ENCODE measurements around the gene PPP1R12A.
"Not testable (repeated sequence)": the region's sequence is repeated elsewhere in the genome, so short reads cannot be mapped to it uniquely, and the experiment has no call there.

PPP1R12A gene

DNA sequence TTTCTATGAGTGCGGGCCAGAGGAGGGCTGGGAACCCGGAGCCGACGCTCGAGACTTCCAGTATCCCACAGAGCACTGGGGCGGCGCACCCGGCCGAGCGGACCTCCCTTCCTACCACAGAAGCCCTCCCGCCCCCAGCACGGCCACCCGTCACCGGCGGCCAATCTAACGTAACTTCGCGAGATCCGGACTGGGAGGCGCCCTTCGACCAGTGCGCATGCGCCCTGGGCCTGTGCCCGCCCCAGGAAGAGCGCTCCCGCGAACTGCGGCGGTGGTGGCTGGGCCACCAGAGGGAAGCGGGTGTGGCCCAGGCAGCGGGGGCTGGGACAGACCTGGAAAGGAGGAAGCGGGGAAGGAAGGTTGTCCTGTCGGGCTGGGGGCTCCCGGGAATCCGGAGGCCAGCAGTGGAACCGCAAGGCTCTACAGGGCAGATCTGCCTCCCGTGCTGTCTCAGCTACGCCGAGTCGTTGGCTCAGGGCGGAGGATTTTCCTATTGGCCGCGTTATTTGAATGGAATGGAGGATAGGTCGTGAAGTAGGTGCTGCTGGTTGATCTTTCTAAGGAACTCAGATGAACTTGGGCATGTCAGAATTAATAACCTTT lies at the start of gene PPP1R12A:
Gene PPP1R12A (minus strand): TSS at position 77 of the 603 bp plus-strand sequence. CDS start 166 bp downstream, outside the sequence.
- peak; percentile 99 for DNase-seq

DNA sequence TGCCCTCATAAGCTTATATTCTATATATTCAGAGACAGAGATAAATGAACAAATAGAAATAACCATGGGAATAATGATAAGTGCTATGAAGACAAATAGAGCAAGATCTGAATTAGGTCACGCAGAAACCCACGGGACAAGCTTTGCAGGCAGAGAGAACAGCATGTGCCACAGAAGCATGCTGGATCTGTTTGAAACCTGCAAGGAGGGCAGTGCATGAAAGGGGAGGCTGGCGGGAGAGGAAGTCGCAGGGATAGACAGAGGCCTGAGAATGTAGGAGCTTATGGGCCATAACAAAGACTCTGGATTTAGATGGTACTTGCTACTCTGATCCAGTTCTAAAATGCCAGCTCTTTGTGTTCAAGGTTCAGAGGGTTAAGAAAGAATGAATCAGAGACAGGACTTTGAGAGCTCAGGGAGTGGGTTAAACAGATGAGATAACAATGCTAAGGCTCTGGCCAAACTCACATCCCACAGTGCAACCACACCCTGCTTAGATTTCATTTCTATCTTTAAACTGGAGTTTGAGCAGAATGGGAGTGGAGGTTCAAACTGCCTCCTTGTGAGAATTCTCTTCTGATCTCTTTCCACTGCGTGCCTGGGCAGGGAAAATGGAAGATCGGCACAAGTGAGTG lies 49.2 kb upstream of the PPP1R12A start:
- peak; percentile 67 for DNase-seq

DNA sequence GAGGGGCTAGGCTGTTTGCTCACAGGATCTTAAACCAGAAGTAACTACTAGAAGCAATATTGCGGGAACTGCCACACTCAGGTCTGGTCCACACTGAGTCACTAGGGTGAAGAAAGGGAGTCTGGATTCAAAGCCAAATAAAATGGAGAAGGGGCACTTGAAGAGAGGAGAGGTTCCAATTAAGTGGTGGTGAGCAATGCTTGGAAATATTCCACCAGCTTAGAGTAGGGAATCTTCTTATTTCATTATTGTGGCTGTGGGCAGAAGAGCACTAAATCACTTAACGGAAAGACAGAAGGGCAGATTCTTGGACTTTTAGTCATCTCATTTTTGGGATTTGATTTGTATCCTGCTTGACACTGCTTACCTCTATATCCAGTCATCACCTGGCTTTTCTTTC lies 48.6 kb upstream of the PPP1R12A start:
- peak; percentile 99 for DNase-seq

DNA sequence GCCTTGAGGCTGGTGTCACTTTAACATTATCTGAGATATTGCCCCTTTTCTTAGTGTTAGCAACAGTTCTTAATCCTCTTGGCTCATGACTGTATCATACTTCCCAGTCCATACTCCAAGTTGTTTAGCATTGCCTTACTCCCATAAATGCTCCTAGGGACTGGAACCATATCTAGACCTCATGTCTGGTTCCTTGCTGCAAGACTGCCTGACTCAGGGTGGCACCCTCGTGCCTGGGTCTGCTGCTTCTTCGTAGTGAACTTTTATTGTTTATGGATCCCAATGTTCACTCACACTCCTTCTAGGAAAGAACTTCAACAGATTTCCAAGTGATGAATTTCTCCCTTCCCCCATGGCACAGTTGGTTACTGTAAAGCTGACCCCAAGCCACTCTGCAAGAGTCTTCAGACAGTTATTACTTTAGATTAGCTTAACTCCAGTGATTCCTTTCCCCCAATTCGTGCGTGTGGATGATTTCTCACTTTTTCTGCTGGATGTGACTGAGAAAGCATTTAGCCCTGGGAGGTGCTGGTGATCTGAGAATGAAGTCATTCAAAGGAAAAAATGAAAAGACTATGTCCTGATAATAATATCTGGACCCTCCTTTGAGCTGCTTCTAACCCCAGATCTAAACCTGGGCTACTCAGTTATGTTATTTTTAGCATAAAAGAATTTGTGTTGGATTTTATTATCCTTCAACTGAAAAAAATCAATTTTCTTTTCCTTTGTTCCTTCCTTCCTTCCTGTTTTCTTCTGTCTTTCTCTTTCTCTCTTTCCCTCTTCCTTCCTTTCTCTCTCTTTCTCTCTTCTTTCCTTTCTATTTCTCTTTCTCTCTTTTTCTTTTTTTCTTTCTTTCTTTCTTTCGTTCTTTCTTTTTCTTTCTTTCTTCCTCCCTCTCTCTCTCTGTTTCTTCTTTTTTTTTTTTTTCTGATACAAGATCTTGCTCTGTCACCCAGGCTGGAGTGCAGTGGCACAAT lies 47.5 kb upstream of the PPP1R12A start:
- peak; percentile 71 for DNase-seq

DNA sequence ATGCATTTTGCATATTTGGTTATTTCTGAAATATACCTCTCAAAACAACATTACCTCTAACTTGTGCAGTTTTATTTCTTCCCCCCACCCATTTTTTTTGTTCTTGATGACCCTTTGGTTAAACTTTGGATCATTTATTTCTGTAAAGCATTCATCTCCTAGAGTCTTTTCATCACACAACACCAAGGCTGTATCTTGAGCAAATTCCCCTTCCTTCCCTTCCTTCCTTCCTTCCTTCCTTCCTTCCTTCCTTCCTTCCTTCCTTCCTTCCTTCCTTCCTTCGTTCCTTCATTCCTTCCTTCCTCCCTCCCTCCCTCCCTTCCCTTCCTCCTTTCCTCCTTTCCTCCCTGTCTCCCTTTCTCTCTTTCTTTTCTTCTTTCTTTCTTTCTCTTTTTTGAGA lies 43.8 kb upstream of the PPP1R12A start:
- DNase-seq: no peak

DNA sequence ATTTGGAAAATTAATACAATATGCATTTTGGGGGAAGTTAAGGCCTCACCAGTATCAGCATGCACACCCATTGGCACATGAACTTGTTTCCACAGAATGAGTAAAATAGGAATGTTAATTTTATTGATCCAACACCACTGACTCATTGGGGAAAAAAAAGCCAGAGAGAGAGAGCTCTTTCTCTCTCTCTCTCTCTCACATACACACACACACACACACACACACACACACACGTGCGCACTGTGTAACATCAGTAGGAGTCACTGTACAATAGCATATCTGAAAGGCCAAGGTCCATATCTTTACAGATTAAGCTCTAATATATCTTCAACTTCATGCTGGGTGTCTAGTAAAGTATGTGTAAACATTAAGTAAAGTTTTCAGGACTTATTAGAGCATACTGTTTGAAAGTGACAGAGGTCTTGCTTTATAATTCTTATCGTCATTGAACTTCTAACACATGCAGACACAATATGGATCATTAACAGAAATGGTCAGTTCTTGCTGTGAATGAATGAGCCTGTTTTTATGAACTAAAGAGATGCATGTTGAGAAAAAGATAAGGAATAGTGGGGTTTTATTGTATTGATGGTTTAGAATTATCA lies 43.1 kb upstream of the PPP1R12A start:
- DNase-seq: peak; percentile 83

DNA sequence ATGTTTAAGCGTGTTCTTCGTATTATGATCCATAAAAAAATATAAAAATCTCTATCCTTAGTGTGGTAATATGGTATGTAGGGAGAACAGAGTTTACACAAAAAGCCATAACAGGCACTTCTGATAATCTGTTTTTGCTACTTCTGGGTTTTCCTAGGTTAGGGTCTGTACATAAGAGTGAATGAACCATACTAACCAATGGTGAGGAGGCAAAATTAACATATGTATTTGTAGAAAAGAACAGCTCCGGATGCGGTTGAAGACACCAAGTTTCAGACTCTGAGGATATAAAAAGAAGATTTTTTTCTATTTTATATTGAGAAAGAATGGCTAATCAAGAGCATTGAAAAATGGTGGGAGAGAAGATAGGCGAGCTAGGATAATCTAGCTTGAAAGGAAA lies 40.2 kb upstream of the PPP1R12A start:
- DNase-seq: no peak

DNA sequence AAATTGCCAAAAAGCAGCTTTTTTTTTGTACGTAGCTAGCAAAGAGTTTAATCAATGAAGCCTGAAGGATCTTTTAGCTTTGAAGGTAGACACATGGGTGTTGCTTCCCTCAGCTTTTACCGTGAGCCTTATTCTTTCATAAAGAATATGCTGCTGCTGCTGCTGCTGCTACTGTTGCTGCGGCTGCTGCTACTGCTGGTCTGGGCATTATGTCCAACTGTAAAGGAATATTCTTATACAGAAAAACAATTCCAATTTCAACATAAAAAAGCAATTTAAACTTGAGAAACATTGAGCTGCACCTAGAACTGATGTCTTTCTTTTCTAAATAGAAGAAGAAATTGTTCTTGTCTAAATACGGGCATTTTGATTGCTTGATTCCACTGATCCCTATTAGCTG lies 38.9 kb upstream of the PPP1R12A start:
- no peak for DNase-seq

DNA sequence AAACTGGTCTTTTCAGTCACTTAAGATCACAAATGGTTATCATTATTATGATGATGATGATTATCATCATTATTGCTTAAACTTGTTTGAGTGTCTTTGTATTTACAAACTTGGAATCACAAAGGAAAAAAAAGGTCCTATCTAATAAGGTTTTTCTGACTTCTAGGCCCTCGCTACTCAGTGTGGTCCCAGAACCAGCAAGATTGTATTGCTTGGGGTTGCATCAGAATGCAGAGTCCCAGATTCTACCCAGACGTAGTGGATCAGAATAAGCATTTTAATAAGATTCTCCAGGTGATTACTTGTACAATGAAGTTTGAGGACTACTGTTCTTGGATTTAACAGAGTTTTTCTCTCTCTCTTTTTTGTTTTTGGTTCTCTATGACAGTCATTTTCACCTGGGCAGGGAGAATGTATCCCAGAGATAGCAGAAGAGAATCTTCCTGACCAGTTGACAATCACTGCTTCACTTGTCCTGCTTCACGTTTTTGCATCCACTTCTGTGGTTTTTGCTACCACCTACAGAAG lies 29.3 kb upstream of the PPP1R12A start:
- DNase-seq: no peak

DNA sequence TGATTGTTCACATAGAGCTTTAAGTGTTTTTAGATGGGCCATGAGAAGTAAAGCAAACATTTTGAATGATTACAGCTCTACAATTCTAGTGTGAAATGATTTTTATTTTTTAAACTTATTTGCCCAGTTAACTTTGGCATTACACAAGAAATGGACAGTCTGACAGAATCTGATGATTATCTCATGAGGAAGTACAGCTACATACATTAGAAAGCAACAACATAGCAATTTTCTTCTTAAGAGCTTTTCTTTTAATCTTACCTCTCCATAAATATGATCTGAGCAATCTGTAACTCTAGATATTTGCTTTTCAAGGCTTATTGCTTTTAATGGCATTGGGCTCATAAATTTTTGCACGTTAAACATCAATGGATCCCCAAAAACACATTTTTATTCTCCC lies 26.5 kb upstream of the PPP1R12A start:
- DNase-seq: no peak

DNA sequence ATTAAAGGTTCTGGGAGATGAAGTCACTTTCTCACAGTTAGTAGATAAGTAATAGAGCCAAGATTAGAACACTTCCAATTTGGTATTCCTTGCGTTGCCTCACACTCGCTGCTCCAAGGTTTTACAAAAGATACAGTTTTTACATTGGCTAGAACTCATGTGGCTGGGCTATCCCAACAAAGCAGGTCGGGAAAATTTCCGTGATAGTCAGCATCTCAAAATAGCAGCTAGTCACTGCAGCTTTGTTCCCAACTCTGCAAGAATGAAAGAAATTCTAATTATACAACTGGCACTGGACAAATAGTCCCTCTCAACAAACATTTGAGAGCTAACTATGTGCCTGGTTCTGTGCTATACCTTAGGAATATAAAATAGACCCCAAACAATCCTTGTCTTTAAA lies 24.6 kb upstream of the PPP1R12A start:
- no peak for DNase-seq

DNA sequence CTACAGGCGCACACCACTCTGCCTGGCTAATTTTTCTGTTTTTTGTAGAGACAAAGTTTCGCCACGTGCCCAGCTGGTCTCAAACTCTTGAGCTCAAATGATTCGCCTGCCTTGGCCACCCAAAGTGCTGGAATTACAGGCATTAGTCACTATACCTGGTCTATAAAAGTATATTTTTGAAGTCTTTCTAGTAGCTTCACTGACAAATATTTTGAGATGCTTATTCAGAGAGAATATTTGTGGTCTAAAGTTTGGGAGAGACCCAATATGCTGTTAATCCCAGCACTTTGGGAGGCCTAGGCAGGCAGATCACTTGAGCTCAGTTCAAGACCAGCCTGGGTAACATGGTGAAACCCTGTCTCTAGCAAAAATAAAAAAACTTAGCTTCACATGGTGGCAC lies 22.0 kb upstream of the PPP1R12A start:
- peak; percentile 61 for DNase-seq

DNA sequence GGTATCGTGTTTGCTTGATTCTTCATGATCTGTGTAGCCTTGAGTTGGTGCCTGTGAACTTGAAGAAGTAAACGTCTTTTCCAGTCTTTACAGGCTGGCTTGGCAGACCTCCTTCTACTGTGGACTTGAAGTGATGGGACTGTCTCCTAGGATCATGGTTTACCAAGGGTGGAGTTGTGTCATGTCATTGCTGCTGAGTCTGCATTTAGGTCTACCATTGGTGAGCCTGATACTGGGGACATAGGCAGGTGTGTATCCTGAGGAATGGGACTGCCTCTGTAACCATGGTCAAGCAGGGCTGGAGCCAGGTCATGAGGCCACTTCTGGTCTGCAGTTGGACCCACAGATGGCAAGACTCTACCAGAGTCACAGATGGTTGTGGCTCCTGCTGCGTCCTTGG lies 20.7 kb upstream of the PPP1R12A start:
- no peak for DNase-seq

DNA sequence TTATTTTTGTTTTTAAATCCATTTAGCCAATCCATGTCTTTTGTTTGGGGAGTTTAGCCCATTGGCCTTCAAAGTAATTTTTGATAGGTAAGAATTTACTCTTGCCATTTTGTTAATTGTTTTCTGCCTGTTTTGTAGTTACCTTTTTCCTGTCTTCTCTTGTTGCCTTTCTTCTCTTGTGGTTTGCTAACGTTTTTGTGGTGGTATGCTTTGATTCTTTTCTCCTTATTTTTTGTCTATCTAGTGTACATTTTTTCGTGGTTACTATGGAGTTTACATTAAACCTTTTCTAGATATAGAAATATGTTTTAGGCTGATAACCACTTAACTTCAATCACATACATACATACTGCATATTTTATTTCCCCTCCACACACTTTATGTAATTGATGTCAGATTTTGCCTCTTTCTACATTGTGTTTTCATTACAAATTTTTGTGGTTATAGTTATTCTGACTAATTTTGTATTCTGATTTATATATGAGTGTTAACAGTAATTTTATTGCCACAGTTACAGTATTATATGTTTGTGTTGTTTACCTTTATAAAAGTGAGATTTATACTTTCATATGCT lies 19.2 kb upstream of the PPP1R12A start:
- peak; percentile 44 for DNase-seq

DNA sequence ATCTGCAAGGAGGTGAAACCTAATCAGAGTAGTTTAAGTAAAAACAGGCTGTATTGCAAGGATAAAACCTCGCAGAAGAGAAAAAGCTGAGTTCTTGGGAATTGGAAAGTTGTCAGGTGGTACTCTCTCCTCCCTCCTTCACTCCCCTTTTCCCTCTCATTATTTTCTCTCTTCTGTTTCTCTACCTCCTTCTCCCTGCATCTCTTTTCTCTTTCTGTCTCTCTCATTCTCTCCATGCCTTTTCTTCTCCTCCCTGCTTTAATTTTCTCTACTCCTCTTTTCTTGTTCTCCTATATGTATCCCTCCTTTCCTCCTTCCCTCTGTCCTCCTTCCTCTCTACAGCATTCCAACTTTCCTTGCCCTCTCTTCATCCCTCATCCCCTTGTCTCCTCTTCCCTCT lies 14.2 kb upstream of the PPP1R12A start:
- no peak for DNase-seq

DNA sequence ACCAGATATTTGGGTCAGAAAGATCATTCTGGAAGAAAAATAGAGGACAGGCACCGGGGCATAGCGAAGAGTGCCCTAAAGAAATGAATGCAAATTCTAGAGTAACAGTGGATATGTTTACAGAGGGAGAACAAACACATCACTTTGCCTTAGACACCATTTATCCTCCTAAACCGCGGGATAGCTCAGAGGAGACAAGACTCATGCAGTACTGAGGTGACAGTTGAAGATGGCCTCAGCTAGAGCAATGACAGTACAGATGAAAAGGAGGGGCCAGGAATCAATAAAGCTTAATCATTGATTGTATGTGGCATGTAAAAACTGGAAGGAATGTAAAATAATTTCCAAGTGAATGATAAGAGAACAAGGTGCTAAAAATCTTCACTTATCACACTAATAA lies 10.5 kb upstream of the PPP1R12A start:
- no peak for DNase-seq

DNA sequence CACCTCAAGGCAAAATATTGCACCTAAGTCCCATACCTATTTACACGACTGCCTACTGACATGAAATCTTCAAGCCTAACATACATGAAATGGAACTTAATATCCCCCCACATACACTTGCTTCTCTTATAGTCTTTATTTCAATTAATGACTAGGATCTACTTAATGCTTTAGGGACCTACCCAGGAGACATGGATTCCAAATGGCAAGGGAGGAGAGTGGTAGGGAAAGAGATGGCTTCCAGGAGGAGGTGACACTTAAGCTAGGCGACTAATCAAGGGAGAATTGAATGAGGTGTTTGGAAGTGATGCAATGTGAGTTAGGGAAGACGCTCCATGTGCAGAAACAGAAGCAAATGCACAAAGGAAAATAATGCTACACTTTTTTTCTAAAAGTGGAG lies 9.7 kb upstream of the PPP1R12A start:
- DNase-seq: no peak

DNA sequence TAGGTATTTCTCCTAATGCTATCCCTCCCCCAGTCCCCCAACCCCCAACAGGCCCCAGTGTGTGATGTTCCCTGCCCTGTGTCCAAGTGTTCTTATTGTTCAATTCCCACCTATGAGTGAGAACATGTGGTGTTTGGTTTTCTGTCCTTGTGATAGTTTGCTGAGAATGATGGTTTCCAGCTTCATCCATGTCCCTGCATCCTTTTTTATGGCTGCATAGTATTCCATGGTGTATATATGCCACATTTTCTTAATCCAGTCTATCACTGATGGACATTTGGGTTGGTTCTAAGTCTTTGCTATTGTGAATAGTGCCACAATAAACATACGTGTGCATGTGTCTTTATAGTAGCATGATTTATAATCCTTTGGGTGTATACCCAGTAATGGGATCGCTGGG lies 7.9 kb upstream of the PPP1R12A start:
- not testable (repeated sequence) for DNase-seq

DNA sequence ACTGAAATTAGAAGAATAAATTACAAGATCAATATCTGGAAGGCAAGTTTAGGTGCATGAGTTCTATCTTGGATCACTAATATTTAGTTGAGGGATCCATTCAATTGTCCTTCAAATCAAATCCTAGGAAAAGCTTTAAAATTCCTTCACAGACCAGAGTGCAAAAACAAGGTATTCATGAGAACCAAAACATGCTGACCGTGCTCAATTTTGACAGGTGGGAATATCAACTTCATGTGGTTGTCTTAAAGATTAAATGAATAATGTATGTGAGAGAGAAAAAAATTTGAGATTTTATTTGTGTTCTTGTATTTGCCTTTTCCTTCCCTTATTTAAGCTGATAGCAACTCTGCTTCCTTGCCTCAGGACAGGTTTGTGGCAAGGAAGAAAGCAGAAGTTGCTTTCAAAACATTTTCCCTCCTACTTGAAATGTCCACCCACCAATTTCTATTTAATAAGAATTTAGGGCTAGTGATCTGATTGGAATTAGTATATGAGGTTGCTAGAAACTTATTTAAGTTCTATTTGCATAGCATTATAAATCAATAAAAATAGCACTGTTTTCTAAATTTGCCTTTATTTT lies 4.9 kb upstream of the PPP1R12A start:
- no peak for DNase-seq

DNA sequence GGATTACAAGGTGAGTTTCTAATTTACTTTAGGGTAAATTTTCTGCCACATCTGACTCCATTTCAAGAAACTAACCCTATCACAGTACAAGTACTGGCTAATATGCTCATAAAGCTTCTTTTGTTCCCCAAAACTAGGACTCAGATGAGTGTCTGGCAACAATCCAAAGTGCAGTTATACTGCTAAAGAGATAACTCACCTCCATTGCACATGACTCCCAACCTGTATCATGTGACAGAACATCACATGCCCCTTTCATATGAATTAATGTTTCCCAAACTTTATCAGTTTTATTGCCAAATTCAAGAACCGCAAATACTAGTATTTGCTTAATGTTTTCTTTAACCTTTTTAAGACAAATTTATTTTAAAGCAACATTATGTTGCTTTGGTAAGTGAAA lies 3.9 kb upstream of the PPP1R12A start:
- DNase-seq: no peak

DNA sequence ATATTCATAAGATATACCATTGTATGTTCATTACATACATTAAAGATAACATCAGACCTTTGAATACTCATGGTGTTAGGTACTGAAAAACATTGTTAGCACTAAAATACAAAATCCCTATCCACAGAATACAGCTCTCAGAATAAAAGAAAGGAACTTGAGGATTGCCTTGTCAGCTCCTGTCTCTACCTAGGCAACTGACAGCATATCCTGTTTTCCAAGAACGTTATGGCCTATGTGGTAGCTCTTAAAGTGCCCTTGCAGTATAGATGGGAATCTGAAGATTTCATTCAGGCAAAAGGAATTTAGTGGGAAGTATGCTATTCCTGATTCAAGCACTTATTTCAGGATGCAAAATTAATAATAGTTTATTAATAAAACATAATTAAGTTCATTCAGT lies 1.8 kb upstream of the PPP1R12A start:
- no peak for DNase-seq

DNA sequence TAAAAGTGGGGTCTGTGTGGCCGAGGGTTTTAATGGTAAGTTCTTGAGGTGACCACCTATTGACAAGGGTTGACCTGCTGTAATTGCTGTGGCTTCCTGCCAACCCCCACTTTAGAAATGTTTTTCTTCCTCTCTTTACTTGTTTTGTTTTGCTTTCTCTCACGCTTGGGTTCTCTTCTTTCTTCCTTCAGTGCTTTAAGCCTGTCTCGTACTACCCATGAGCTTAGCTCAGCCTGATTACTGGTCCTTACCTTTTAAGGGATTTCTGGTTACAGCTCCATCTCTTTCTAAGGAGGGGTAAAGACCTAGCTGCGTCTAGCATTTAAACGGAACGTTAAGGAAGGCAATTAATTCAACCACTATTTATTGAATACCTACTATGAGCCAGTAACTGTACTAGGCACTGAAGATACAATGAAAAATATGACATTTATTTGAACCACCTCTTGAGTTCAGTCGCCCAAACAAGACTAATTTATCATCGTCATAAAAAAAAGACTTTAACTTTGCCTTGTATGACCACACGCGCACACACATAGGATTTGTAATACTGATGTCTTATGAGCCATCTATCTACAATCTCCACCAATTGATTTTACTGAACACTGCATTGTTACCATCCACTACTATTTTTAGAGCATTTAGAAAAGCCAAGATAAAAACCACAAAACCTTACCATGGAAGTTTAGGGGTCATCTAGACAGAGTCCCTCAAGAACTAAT lies 888 bp upstream of the PPP1R12A start:
- peak; percentile 23 for DNase-seq

Measured in fibroblast of upper back skin (primary cell).